Measurements from ENCODE around the gene ADGRG1.
A peak's percentile ranks its signal among the peaks of the same experiment; 100 is the strongest.

ADGRG1 gene

GRCh38 chr16:57598437-57598836 lies 30.0 kb upstream of the ADGRG1 start:
- Histone ChIP-seq H3K27me3 (no peaks in the 10 kb centered on the region), H3K36me3 (no peaks in the 10 kb centered on the region), H3K4me1 (peaks cover 3% of the 10 kb centered on the region; the same call in 1 of the 2 replicates), H3K4me3 (ENCODE audit: low read depth, low read length) (no peak overlapping the region), H3K9me3 (no peaks in the 10 kb centered on the region)
- no peak for DNase-seq
- TF ChIP-seq, protein P1, sequence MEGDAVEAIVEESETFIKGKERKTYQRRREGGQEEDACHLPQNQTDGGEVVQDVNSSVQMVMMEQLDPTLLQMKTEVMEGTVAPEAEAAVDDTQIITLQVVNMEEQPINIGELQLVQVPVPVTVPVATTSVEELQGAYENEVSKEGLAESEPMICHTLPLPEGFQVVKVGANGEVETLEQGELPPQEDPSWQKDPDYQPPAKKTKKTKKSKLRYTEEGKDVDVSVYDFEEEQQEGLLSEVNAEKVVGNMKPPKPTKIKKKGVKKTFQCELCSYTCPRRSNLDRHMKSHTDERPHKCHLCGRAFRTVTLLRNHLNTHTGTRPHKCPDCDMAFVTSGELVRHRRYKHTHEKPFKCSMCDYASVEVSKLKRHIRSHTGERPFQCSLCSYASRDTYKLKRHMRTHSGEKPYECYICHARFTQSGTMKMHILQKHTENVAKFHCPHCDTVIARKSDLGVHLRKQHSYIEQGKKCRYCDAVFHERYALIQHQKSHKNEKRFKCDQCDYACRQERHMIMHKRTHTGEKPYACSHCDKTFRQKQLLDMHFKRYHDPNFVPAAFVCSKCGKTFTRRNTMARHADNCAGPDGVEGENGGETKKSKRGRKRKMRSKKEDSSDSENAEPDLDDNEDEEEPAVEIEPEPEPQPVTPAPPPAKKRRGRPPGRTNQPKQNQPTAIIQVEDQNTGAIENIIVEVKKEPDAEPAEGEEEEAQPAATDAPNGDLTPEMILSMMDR (IDR thresholded peaks at IDR 0.05; ENCODE audit: low read depth, low read length) = no peak

- peaks cover 4% of the 10 kb centered on the region; the same call in 1 of the 2 replicates for H3K4me1 ChIP-seq
- H3K9me3 ChIP-seq = no peaks in the 10 kb centered on the region
- no peaks in the 10 kb centered on the region for H3K27me3 ChIP-seq
- TF ChIP-seq, protein P1 (IDR thresholded peaks at IDR 0.05; ENCODE audit: low read depth, low read length) = peak; percentile 77
- H3K36me3 ChIP-seq = no peaks in the 10 kb centered on the region
- no peak overlapping the region for H3K4me3 ChIP-seq (ENCODE audit: low read depth, low read length)
- peak; percentile 75 for DNase-seq
Measured at GRCh38 chr16:57600048-57600835, 28.2 kb upstream of the ADGRG1 start.

DNA sequence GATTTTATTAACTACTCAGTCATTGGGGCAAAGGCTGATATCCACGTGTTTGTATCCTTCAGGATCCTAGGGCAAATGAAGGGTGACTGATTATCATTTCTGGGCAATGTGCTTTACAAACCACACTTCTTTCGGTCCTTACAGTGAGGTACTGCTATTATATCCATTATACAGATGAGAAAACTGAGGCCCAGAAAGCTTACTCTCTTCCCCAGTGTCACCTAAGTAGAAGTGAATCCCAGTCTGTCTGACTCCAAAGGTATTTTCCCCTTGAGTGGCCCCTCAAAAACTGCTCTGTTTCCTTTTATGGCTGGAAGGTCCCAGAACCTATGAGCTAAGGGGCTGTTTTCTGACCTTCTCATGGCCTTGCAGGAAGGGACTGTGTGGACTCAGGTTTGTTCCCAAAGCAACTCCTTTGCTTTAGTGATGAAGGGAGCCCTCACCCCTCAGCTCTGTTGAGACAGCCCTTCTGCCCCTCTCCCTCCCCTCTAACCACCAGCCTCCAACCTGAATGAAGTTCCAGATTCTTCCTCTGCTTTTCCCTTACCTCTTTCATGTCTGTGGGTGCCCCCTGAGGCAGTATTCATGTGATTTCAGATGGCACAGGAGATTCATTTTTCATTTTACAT lies 27.4 kb upstream of the ADGRG1 start:
- H3K4me3 ChIP-seq (ENCODE audit: low read depth, low read length) = no peak overlapping the region

GRCh38 chr16:57601801-57602478 lies 26.5 kb upstream of the ADGRG1 start:
- no peak for DNase-seq
- Histone ChIP-seq H3K9me3 (no peaks in the 10 kb centered on the region), H3K4me3 (ENCODE audit: low read depth, low read length) (no peak overlapping the region), H3K36me3 (no peaks in the 10 kb centered on the region), H3K27me3 (no peaks in the 10 kb centered on the region), H3K4me1 (peaks cover 12% of the 10 kb centered on the region)
- TF ChIP-seq, protein P1 (IDR thresholded peaks at IDR 0.05; ENCODE audit: low read depth, low read length) = no peak

More for the DNA sequence above, 27.4 kb upstream of the ADGRG1 start:
- Histone ChIP-seq H3K36me3 (no peaks in the 10 kb centered on the region), H3K9me3 (no peaks in the 10 kb centered on the region), H3K4me1 (peaks cover 4% of the 10 kb centered on the region), H3K27me3 (no peaks in the 10 kb centered on the region)
- no peak for DNase-seq
- TF ChIP-seq, protein P1 (IDR thresholded peaks at IDR 0.05; ENCODE audit: low read depth, low read length) = no peak

GRCh38 chr16:57603115-57604024 lies 25.1 kb upstream of the ADGRG1 start:
- H3K36me3 ChIP-seq = no peaks in the 10 kb centered on the region
- H3K4me1 ChIP-seq = peaks cover 20% of the 10 kb centered on the region
- H3K4me3 ChIP-seq (ENCODE audit: low read depth, low read length) = no peak overlapping the region
- DNase-seq = no peak
- no peaks in the 10 kb centered on the region for H3K9me3 ChIP-seq
- TF ChIP-seq, protein P1 (IDR thresholded peaks at IDR 0.05; ENCODE audit: low read depth, low read length) = no peak
- no peaks in the 10 kb centered on the region for H3K27me3 ChIP-seq
